Measurements from ENCODE around the gene ITGB8.

- TF ChIP-seq YY1 (IDR thresholded peaks at IDR 0.05; ENCODE audit: insufficient read depth, insufficient read length), result no peak
- no peak for TF ChIP-seq ZNF274 (IDR thresholded peaks at IDR 0.05; ENCODE audit: low read depth, low read length)
- TF ChIP-seq SUZ12 (IDR thresholded peaks at IDR 0.05; ENCODE audit: extremely low read depth, insufficient read depth, insufficient read length), result no peak
Measured at GRCh38 chr7:20306180-20306946, 24.3 kb upstream of the ITGB8 start.
